Measurements from ENCODE around the gene CCDC60. TPM values are rescaled to one million over a fixed set of nuclear protein-coding genes. Genes with fewer than 3 reads are reported as not detected.

Gene CCDC60
- total RNA-seq, 1 donor from 2014 or later: not detected

- H3K9me3 Mint-ChIP-seq (ENCODE audit: low read depth): no peaks in the 10 kb centered on the region
- H3K27ac Mint-ChIP-seq (ENCODE audit: unreplicated experiment): no peak overlapping the region
- TF ChIP-seq CTCF (IDR thresholded peaks at IDR 0.05): no peak
- peaks cover 2% of the 10 kb centered on the region for H3K27me3 Mint-ChIP-seq (ENCODE audit: low read depth)
- no peak for DNase-seq (ENCODE audit: low spot score)
- H3K4me3 Mint-ChIP-seq (ENCODE audit: unreplicated experiment): no peak overlapping the region
- H3K36me3 Mint-ChIP-seq (ENCODE audit: low read depth): no peaks in the 10 kb centered on the region
- H3K4me1 Mint-ChIP-seq (ENCODE audit: low read depth): no peaks in the 10 kb centered on the region
Measured at GRCh38 chr12:119406308-119406707, 71.8 kb downstream of the CCDC60 start.

- H3K4me3 Mint-ChIP-seq (ENCODE audit: unreplicated experiment): no peak overlapping the region
- peaks cover 2% of the 10 kb centered on the region for H3K27me3 Mint-ChIP-seq (ENCODE audit: low read depth)
- DNase-seq (ENCODE audit: low spot score): no peak
Measured at GRCh38 chr12:119406811-119407210, 72.3 kb downstream of the CCDC60 start.

GRCh38 chr12:119409043-119409442 is 74.5 kb downstream of the CCDC60 start:
- Mint-ChIP-seq H3K4me1 (ENCODE audit: low read depth) (no peaks in the 10 kb centered on the region), H3K36me3 (ENCODE audit: low read depth) (no peaks in the 10 kb centered on the region), H3K27me3 (ENCODE audit: low read depth) (peaks cover 3% of the 10 kb centered on the region), H3K4me3 (ENCODE audit: unreplicated experiment) (no peak overlapping the region), H3K27ac (ENCODE audit: unreplicated experiment) (no peak overlapping the region), H3K9me3 (ENCODE audit: low read depth) (no peaks in the 10 kb centered on the region)
- no peak for TF ChIP-seq CTCF (IDR thresholded peaks at IDR 0.05)
- DNase-seq (ENCODE audit: low spot score): no peak

More at GRCh38 chr12:119406811-119407210, 72.3 kb downstream of the CCDC60 start:
- no peaks in the 10 kb centered on the region for H3K4me1 Mint-ChIP-seq (ENCODE audit: low read depth)
- H3K9me3 Mint-ChIP-seq (ENCODE audit: low read depth): no peaks in the 10 kb centered on the region
- no peak for TF ChIP-seq CTCF (IDR thresholded peaks at IDR 0.05)
- no peak overlapping the region for H3K27ac Mint-ChIP-seq (ENCODE audit: unreplicated experiment)
- no peaks in the 10 kb centered on the region for H3K36me3 Mint-ChIP-seq (ENCODE audit: low read depth)

- no peaks in the 10 kb centered on the region for H3K4me1 Mint-ChIP-seq (ENCODE audit: low read depth)
- no peaks in the 10 kb centered on the region for H3K9me3 Mint-ChIP-seq (ENCODE audit: low read depth)
- H3K4me3 Mint-ChIP-seq (ENCODE audit: unreplicated experiment): no peak overlapping the region
- no peaks in the 10 kb centered on the region for H3K36me3 Mint-ChIP-seq (ENCODE audit: low read depth)
- no peak for TF ChIP-seq CTCF (IDR thresholded peaks at IDR 0.05)
- H3K27me3 Mint-ChIP-seq (ENCODE audit: low read depth): peaks cover 3% of the 10 kb centered on the region
- no peak for DNase-seq (ENCODE audit: low spot score)
- no peak overlapping the region for H3K27ac Mint-ChIP-seq (ENCODE audit: unreplicated experiment)
Measured at GRCh38 chr12:119410396-119410795, 75.9 kb downstream of the CCDC60 start.

- DNase-seq (ENCODE audit: low spot score): no peak
- Mint-ChIP-seq H3K4me3 (ENCODE audit: unreplicated experiment) (no peak overlapping the region), H3K27ac (ENCODE audit: unreplicated experiment) (no peak overlapping the region), H3K4me1 (ENCODE audit: low read depth) (no peaks in the 10 kb centered on the region), H3K27me3 (ENCODE audit: low read depth) (peaks cover 3% of the 10 kb centered on the region), H3K36me3 (ENCODE audit: low read depth) (no peaks in the 10 kb centered on the region), H3K9me3 (ENCODE audit: low read depth) (no peaks in the 10 kb centered on the region)
- TF ChIP-seq CTCF (IDR thresholded peaks at IDR 0.05): no peak
Measured at GRCh38 chr12:119412306-119412705, 77.8 kb downstream of the CCDC60 start.
